H1 (cell line): ENCODE measurements around the gene AGPAT3. TPM values are rescaled to one million over a fixed set of nuclear protein-coding genes. Genes with fewer than 3 reads are reported as not detected.

Experiments
- CTCF ChIA-PET: fragments of 300-600 bp; sonication (Branson Sonifier 250); formaldehyde crosslinking; loops from one replicate; lab custom pipeline; 2021; ENCODE audit not compliant: partially characterized antibody; lab: Charles Lee
- POLR2A ChIA-PET: fragments of 300-600 bp; sonication (Branson Sonifier 250); formaldehyde crosslinking; loops from one replicate; lab custom pipeline; 2021; ENCODE audit warnings: inconsistent platforms; ENCODE audit not compliant: partially characterized antibody; lab: Charles Lee
- DNase-seq, 2 experiments: peaks; one replicate each; pipeline versions ENCODE4 v3.0.0 to v3.0.0-alpha.2; 2010 to 2022; ENCODE audit warnings: low spot score in 2 of 2, low read depth in 1 of 2, mixed read lengths in 1 of 2
- FAIRE-seq: peaks from 2 replicates; lab custom pipeline; 2011; peaks lifted over from hg19 to GRCh38; lab: Jason Lieb, UNC
- H2AFZ ChIP-seq: 2 replicates; pipeline ENCODE4 v1.8.1; 2012; ENCODE audit warnings: low read length, inconsistent platforms
- H2AK5ac ChIP-seq: 2 replicates; pipeline ENCODE4 v1.6.1; 2013; ENCODE audit warnings: low read depth, low read length
- H2BK120ac ChIP-seq: replicated peaks from 2 replicates; pipeline ENCODE3; 2013; ENCODE audit warnings: low read depth, low read length, inconsistent platforms
- H2BK12ac ChIP-seq: 2 replicates; pipeline ENCODE4 v1.6.1; 2013; ENCODE audit warnings: low read depth, low read length
- H2BK15ac ChIP-seq: 2 replicates; pipeline ENCODE4 v1.6.1; 2013; ENCODE audit warnings: low read length
- H2BK20ac ChIP-seq: 2 replicates; pipeline ENCODE4 v1.6.1; 2013; ENCODE audit warnings: low read length
- H2BK5ac ChIP-seq: 2 replicates; pipeline ENCODE4 v1.6.1; 2013; ENCODE audit warnings: low read depth, low read length
- H3K14ac ChIP-seq: 2 replicates; pipeline ENCODE4 v1.6.1; 2013; ENCODE audit warnings: inconsistent platforms; ENCODE audit not compliant: insufficient read length
- H3K18ac ChIP-seq: 2 replicates; pipeline ENCODE4 v1.6.1; 2013; ENCODE audit warnings: low read length; ENCODE audit errors: extremely low read depth
- H3K23ac ChIP-seq: 2 replicates; pipeline ENCODE4 v1.6.1; 2013; ENCODE audit warnings: inconsistent platforms; ENCODE audit not compliant: insufficient read length
- H3K23me2 ChIP-seq: 2 replicates; pipeline ENCODE4 v1.6.1; 2013; ENCODE audit warnings: low read depth, low read length
- H3K27ac ChIP-seq: 2 replicates; pipeline ENCODE4 v1.6.1; 2011; ENCODE audit warnings: low read depth, low read length, inconsistent platforms
- H3K27me3 ChIP-seq, 4 experiments: replicated peaks in 1 of 4; 1 replicate in 1 of 4; 2 replicates in 3 of 4; pipeline versions ENCODE4 v1.6.1 to v1.8.1; 2011 to 2013; ENCODE audit warnings: low read length in 3 of 4, mild to moderate bottlenecking in 3 of 4, inconsistent platforms in 2 of 4, mixed read lengths in 2 of 4, moderate library complexity in 1 of 4; ENCODE audit not compliant: control insufficient read depth in 3 of 4, insufficient read depth in 3 of 4; ENCODE audit errors: extremely low read depth in 1 of 4
- H3K36me3 ChIP-seq, 4 experiments: 2 replicates each; pipeline versions ENCODE4 v1.6.1 to v1.8.1; 2011 to 2013; ENCODE audit warnings: mild to moderate bottlenecking in 4 of 4, low read length in 3 of 4, moderate library complexity in 2 of 4, control low read depth in 1 of 4, inconsistent platforms in 1 of 4; ENCODE audit not compliant: insufficient read depth in 4 of 4, control insufficient read depth in 2 of 4
- H3K4ac ChIP-seq: replicated peaks from 2 replicates; pipeline ENCODE3; 2013; ENCODE audit warnings: low read length, low read depth, mixed read lengths, inconsistent platforms; ENCODE audit not compliant: insufficient read length
- H3K4me1 ChIP-seq, 4 experiments: replicated peaks in 1 of 4; 1 replicate in 1 of 4; 2 replicates in 3 of 4; pipeline versions ENCODE4 v1.6.1 to v1.8.1; 2011 to 2013; ENCODE audit warnings: low read length in 3 of 4, inconsistent platforms in 2 of 4, mixed read lengths in 1 of 4; ENCODE audit not compliant: insufficient read depth in 4 of 4, control insufficient read depth in 3 of 4
- H3K4me2 ChIP-seq, 2 experiments: 2 replicates each; pipeline versions ENCODE4 v1.6.1 to v1.8.1; 2011 to 2013; ENCODE audit warnings: low read depth in 2 of 2, low read length in 2 of 2, control low read depth in 1 of 2, inconsistent platforms in 1 of 2, mild to moderate bottlenecking in 1 of 2; ENCODE audit not compliant: insufficient read depth in 1 of 2
- H3K4me3 ChIP-seq, 4 experiments: fragments of 200-600, 300-600 bp in 1 of 4; sonication (generic), shearing (Covaris generic), sonication (Bioruptor Twin) in 1 of 4; 2 replicates each; pipeline versions ENCODE4 v1.5.1 to v1.8.1; 2011 to 2016; ENCODE audit warnings: low read length in 4 of 4, low read depth in 3 of 4, control low read depth in 2 of 4, inconsistent platforms in 2 of 4, mild to moderate bottlenecking in 2 of 4, mixed read lengths in 1 of 4, moderate library complexity in 1 of 4; ENCODE audit not compliant: insufficient read depth in 2 of 4; ENCODE audit errors: extremely low read depth in 1 of 4
- H3K56ac ChIP-seq: replicated peaks from 2 replicates; pipeline ENCODE3; 2013; ENCODE audit warnings: low read depth, mild to moderate bottlenecking, mixed read lengths, low read length, inconsistent platforms; ENCODE audit not compliant: insufficient read length
- H3K79me1 ChIP-seq: 2 replicates; pipeline ENCODE4 v1.6.1; 2013; ENCODE audit warnings: low read depth, low read length, control low read depth
- H3K79me2 ChIP-seq, 2 experiments: 2 replicates each; pipeline versions ENCODE4 v1.6.1 to v1.8.1; 2012 to 2013; ENCODE audit warnings: low read length in 2 of 2, mild to moderate bottlenecking in 2 of 2, inconsistent platforms in 1 of 2; ENCODE audit not compliant: insufficient read depth in 2 of 2, control insufficient read depth in 1 of 2
- H3K9ac ChIP-seq, 4 experiments: replicated peaks in 1 of 4; 1 replicate in 1 of 4; 2 replicates in 3 of 4; pipeline versions ENCODE4 v1.6.1 to v1.8.1; 2011 to 2013; ENCODE audit warnings: low read depth in 3 of 4, low read length in 3 of 4, control low read depth in 2 of 4, mild to moderate bottlenecking in 2 of 4, moderate library complexity in 2 of 4, inconsistent platforms in 1 of 4; ENCODE audit errors: extremely low read depth in 1 of 4
- H3K9me3 ChIP-seq, 2 experiments: 2 replicates each; pipeline versions ENCODE4 v1.6.1 to v1.8.1; 2012 to 2013; ENCODE audit warnings: mild to moderate bottlenecking in 2 of 2, moderate library complexity in 2 of 2, control low read depth in 1 of 2, inconsistent platforms in 1 of 2, low read depth in 1 of 2, low read length in 1 of 2, mixed read lengths in 1 of 2; ENCODE audit not compliant: insufficient read depth in 2 of 2
- H4K20me1 ChIP-seq, 2 experiments: replicated peaks in 1 of 2; 2 replicates each; pipeline versions ENCODE3 to v1.8.1; 2011 to 2013; ENCODE audit warnings: inconsistent platforms in 2 of 2, low read length in 2 of 2, mild to moderate bottlenecking in 1 of 2; ENCODE audit not compliant: insufficient read depth in 2 of 2, control insufficient read depth in 1 of 2
- H4K5ac ChIP-seq: 2 replicates; pipeline ENCODE4 v1.6.1; 2013; ENCODE audit warnings: low read length, low read depth, mixed read lengths, inconsistent platforms; ENCODE audit not compliant: insufficient read length
- H4K8ac ChIP-seq: 2 replicates; pipeline ENCODE4 v1.8.0; 2013; ENCODE audit warnings: mild to moderate bottlenecking, moderate library complexity, low read length, inconsistent platforms; ENCODE audit not compliant: insufficient read depth; ENCODE audit errors: extremely low read depth
- H4K91ac ChIP-seq: replicated peaks from 2 replicates; pipeline ENCODE3; 2013; ENCODE audit warnings: low read length, mixed read lengths, inconsistent platforms; ENCODE audit not compliant: insufficient read length
- CBX5 ChIP-seq: fragments of 300-800, 300-1000 bp; sonication (generic); IDR thresholded peaks from 2 replicates; pipeline ENCODE4 v1.7.1; 2016; ENCODE audit warnings: antibody characterized with exemption, low read length, low read depth
- EZH2 ChIP-seq: fragments of 200-600 bp; sonication (generic); IDR thresholded peaks from 2 replicates; pipeline ENCODE4 v1.7.1; 2012; ENCODE audit warnings: low read depth, mild to moderate bottlenecking, moderate library complexity, low read length, inconsistent platforms; ENCODE audit not compliant: severe bottlenecking
- WGBS, 2 experiments: shearing (Covaris generic) in 1 of 2; methylation state at CpG; one replicate each; pipeline versions ENCODE4 v1.1.6 to v1.1.7; 2013 to 2015; ENCODE audit warnings: low lambda C conversion rate in 2 of 2, mixed read lengths in 2 of 2, inconsistent platforms in 1 of 2, low coverage in 1 of 2, missing lambda C conversion rate in 1 of 2; ENCODE audit not compliant: insufficient replicate concordance in 2 of 2, insufficient coverage in 1 of 2, insufficient read length in 1 of 2; ENCODE audit errors: extremely low coverage in 1 of 2, missing lambda C conversion rate in 1 of 2; 5-methylcytosine and 5-hydroxymethylcytosine counted together
- polyA plus RNA-seq, 7 experiments: library from polyadenylated mRNA; depleted of rRNA in 3 of 7; stranded (reverse) in 5 of 7; unstranded in 2 of 7; fragments of >200 nt in 5 of 7; fragments of 200-250 nt in 2 of 7; gene quantifications; 1 replicate in 5 of 7; 2 replicates in 1 of 7; 4 replicates in 1 of 7; pipeline versions ENCODE4 v1.2.1 to v1.2.3, GENCODE V29; 2011 to 2013; ENCODE audit warnings: missing spikeins in 2 of 7, mixed read lengths in 2 of 7
- total RNA-seq: library from RNA; stranded (reverse); fragmentation: NEBNext Ultra II Directional; extraction: Animal tissue kit (Norgen Biotek cat#: 25700); gene quantifications from 2 replicates; pipeline ENCODE4 v1.2.1, GENCODE V29; 2021

AGPAT3 gene
- total and polyA plus RNA-seq, 2 of the 8 experiments (the other 6 are each of a cell fraction or from before 2014, with no cell fraction given), result 5.8 to 7.3 TPM

GRCh38 chr21:43956670-43957035 is 91.6 kb downstream of the AGPAT3 start:
- CTCF ChIA-PET, result interaction anchor here (0.6 to 8.6 kb wide), 2 partner anchors 18 to 35 kb away, joined by 3 to 80 read pairs; no protein-coding TSS in a partner anchor
- Histone ChIP-seq H3K4me3 (no peak overlapping the region), H3K9ac (no peak overlapping the region; a peak in 1 of 7 replicates), H2BK120ac (no peak overlapping the region), H2AK5ac (peak overlapping the region; percentile 31; the same call in 1 of the 2 replicates), H4K8ac (peak overlapping the region; percentile 76; the same call in 1 of the 2 replicates), H3K4me1 (peaks cover 0 to 8% (median 2%) of the 10 kb centered on the region in 4 experiments; a peak in 4 of 7 replicates), H2BK5ac (no peak overlapping the region), H3K9me3 (no peaks in the 10 kb centered on the region), H3K27ac (no peak overlapping the region)
- no peak for FAIRE-seq
- TF ChIP-seq EZH2, result no peak
- no peak for TF ChIP-seq CBX5
- TF ChIP-seq, all 59 proteins: peak for 0
- Histone ChIP-seq H3K56ac (no peak overlapping the region), H3K4me2 (no peak overlapping the region), H3K79me1 (no peaks in the 10 kb centered on the region; the same call in none of the 2 replicates), H2AFZ (no peak overlapping the region; the same call in 1 of the 2 replicates), H3K14ac (no peak overlapping the region), H3K36me3 (no peaks in the 10 kb centered on the region), H3K27me3 (no peaks in the 10 kb centered on the region; a peak in 1 of 7 replicates), H3K23me2 (peaks cover 14% of the 10 kb centered on the region; the same call in 1 of the 2 replicates), H4K5ac (no peak overlapping the region), H3K79me2 (no peaks in the 10 kb centered on the region), H3K4ac (no peak overlapping the region), H3K23ac (no peak overlapping the region), H4K20me1 (peaks cover 0 to 14% of the 10 kb centered on the region in 2 experiments), H2BK15ac (0 out of 2 replicates have a peak overlapping the region, but pooled peaks have one; percentile 72), H2BK12ac (no peak overlapping the region), H3K18ac (no peak overlapping the region), H4K91ac (peak overlapping the region; percentile 10), H2BK20ac (no peak overlapping the region)
- DNase-seq, result no peak
- 86% methylated on average over 6 of the region's 6 CpGs; no CpG with 5 or more reads in 1 of the 2 experiments for WGBS, 2 experiments
- POLR2A ChIA-PET, result no interaction called here
